ENCODE data around the gene ALOX15B. TPM values are rescaled to one million over a fixed set of nuclear protein-coding genes. Genes with fewer than 3 reads are reported as not detected.

The ALOX15B gene
- total RNA-seq, 1 donor = under 0.01 TPM

GRCh38 chr17:8025176-8025911, 13.5 kb upstream of the ALOX15B start:
- Histone ChIP-seq H4K20me1 (ENCODE audit: insufficient read depth, low read length) (no peaks in the 10 kb centered on the region), H3K79me2 (ENCODE audit: insufficient read depth, low read length) (no peaks in the 10 kb centered on the region), H3K4me1 (ENCODE audit: insufficient read depth, low read length) (peaks cover 4% of the 10 kb centered on the region), H3K9me3 (ENCODE audit: low read depth, low read length) (no peaks in the 10 kb centered on the region), H3K36me3 (ENCODE audit: insufficient read depth, low read length) (no peaks in the 10 kb centered on the region), H3K27ac (ENCODE audit: low read depth, low read length) (no peak overlapping the region), H2AFZ (ENCODE audit: low read length) (no peak overlapping the region), H3K4me3 (ENCODE audit: insufficient read depth, low read length) (no peak overlapping the region), H3K4me2 (ENCODE audit: insufficient read depth, low read length) (no peak overlapping the region), H3K27me3 (ENCODE audit: insufficient read depth, low read length) (peaks cover 16% of the 10 kb centered on the region)
- TF ChIP-seq CTCF (IDR thresholded peaks at IDR 0.05; ENCODE audit: extremely low read depth, low read depth, low read length) = no peak
- DNase-seq (ENCODE audit: insufficient read length, low spot score, missing footprints) = peak; percentile 15

GRCh38 chr17:8029121-8029520, 9.7 kb upstream of the ALOX15B start:
- no peak overlapping the region for H3K4me3 ChIP-seq (ENCODE audit: insufficient read depth, low read length)
- no peaks in the 10 kb centered on the region for H3K9me3 ChIP-seq (ENCODE audit: low read depth, low read length)
- DNase-seq (ENCODE audit: insufficient read length, low spot score, missing footprints) = peak; percentile 79
- H4K20me1 ChIP-seq (ENCODE audit: insufficient read depth, low read length) = no peaks in the 10 kb centered on the region
- no peak overlapping the region for H3K4me2 ChIP-seq (ENCODE audit: insufficient read depth, low read length)
- TF ChIP-seq CTCF (IDR thresholded peaks at IDR 0.05; ENCODE audit: extremely low read depth, low read depth, low read length) = no peak
- no peak overlapping the region for H3K27ac ChIP-seq (ENCODE audit: low read depth, low read length)
- H3K79me2 ChIP-seq (ENCODE audit: insufficient read depth, low read length) = no peaks in the 10 kb centered on the region
- H2AFZ ChIP-seq (ENCODE audit: low read length) = no peak overlapping the region
- no peaks in the 10 kb centered on the region for H3K4me1 ChIP-seq (ENCODE audit: insufficient read depth, low read length)
- peaks cover 19% of the 10 kb centered on the region for H3K27me3 ChIP-seq (ENCODE audit: insufficient read depth, low read length)
- no peaks in the 10 kb centered on the region for H3K36me3 ChIP-seq (ENCODE audit: insufficient read depth, low read length)

- Histone ChIP-seq H3K27me3 (ENCODE audit: insufficient read depth, low read length) (peaks cover 19% of the 10 kb centered on the region), H4K20me1 (ENCODE audit: insufficient read depth, low read length) (no peaks in the 10 kb centered on the region), H2AFZ (ENCODE audit: low read length) (no peak overlapping the region), H3K4me2 (ENCODE audit: insufficient read depth, low read length) (no peak overlapping the region), H3K4me1 (ENCODE audit: insufficient read depth, low read length) (no peaks in the 10 kb centered on the region), H3K79me2 (ENCODE audit: insufficient read depth, low read length) (no peaks in the 10 kb centered on the region), H3K9me3 (ENCODE audit: low read depth, low read length) (no peaks in the 10 kb centered on the region), H3K27ac (ENCODE audit: low read depth, low read length) (no peak overlapping the region), H3K4me3 (ENCODE audit: insufficient read depth, low read length) (no peak overlapping the region), H3K36me3 (ENCODE audit: insufficient read depth, low read length) (no peaks in the 10 kb centered on the region)
- DNase-seq (ENCODE audit: insufficient read length, low spot score, missing footprints) = no peak
- no peak for TF ChIP-seq CTCF (IDR thresholded peaks at IDR 0.05; ENCODE audit: extremely low read depth, low read depth, low read length)
Observed at GRCh38 chr17:8031261-8031661, 7.6 kb upstream of the ALOX15B start.

- H4K20me1 ChIP-seq (ENCODE audit: insufficient read depth, low read length) = no peaks in the 10 kb centered on the region
- H3K36me3 ChIP-seq (ENCODE audit: insufficient read depth, low read length) = no peaks in the 10 kb centered on the region
- TF ChIP-seq CTCF (IDR thresholded peaks at IDR 0.05; ENCODE audit: extremely low read depth, low read depth, low read length) = no peak
- H3K27ac ChIP-seq (ENCODE audit: low read depth, low read length) = no peak overlapping the region
- peaks cover 14% of the 10 kb centered on the region for H3K27me3 ChIP-seq (ENCODE audit: insufficient read depth, low read length)
- no peak for DNase-seq (ENCODE audit: insufficient read length, low spot score, missing footprints)
- H3K79me2 ChIP-seq (ENCODE audit: insufficient read depth, low read length) = no peaks in the 10 kb centered on the region
- H2AFZ ChIP-seq (ENCODE audit: low read length) = no peak overlapping the region
- H3K9me3 ChIP-seq (ENCODE audit: low read depth, low read length) = no peaks in the 10 kb centered on the region
- no peaks in the 10 kb centered on the region for H3K4me1 ChIP-seq (ENCODE audit: insufficient read depth, low read length)
- no peak overlapping the region for H3K4me3 ChIP-seq (ENCODE audit: insufficient read depth, low read length)
- no peak overlapping the region for H3K4me2 ChIP-seq (ENCODE audit: insufficient read depth, low read length)
Observed at GRCh38 chr17:8031950-8032349, 6.9 kb upstream of the ALOX15B start.

All from osteoblast (primary cell).